ENCODE results near the gene SIAE. TPM values are rescaled to one million over a fixed set of nuclear protein-coding genes. Genes with fewer than 3 reads are reported as not detected.

SIAE gene
- total RNA-seq, 6 donors from 2014 or later, result 21.6 to 42.7 (median 29.3) TPM

GRCh38 chr11:124656774-124657630 is 16.5 kb downstream of the SIAE start:
- DNase-seq, result peak in 1 of 2 donors; percentile 37

GRCh38 chr11:124648610-124649009 is 24.9 kb downstream of the SIAE start:
- H3K27me3 ChIP-seq, result no peaks in the 10 kb centered on the region
- H3K36me3 ChIP-seq, result peaks cover 0 to 5% (median 0%) of the 10 kb centered on the region in 4 donors
- TF ChIP-seq POLR2AphosphoS5 (IDR thresholded peaks at IDR 0.05) (no peak), POLR2A (IDR thresholded peaks at IDR 0.05) (no peak), EP300 (IDR thresholded peaks at IDR 0.05) (no peak), CTCF (IDR thresholded peaks at IDR 0.05) (no peak)
- H3K27ac ChIP-seq, result no peak overlapping the region
- DNase-seq, result no peak
- WGBS, 2 donors, result 71 to 73% methylated on average over 6 of the region's 6 CpGs
- no peak for ATAC-seq (ENCODE audit: low FRiP score in 2 of 2)
- H3K9me3 ChIP-seq, result no peaks in the 10 kb centered on the region
- peaks cover 0 to 10% (median 5%) of the 10 kb centered on the region in 4 donors for H3K4me1 ChIP-seq
- H3K4me3 ChIP-seq, result no peak overlapping the region

More at GRCh38 chr11:124656774-124657630, 16.5 kb downstream of the SIAE start:
- Histone ChIP-seq H3K36me3 (peaks cover 0 to 4% (median 2%) of the 10 kb centered on the region in 4 donors), H3K9me3 (no peaks in the 10 kb centered on the region), H3K27me3 (no peaks in the 10 kb centered on the region), H3K4me3 (no peak overlapping the region), H3K4me1 (no peaks in the 10 kb centered on the region), H3K27ac (no peak overlapping the region)
- WGBS, 2 donors, result 75 to 79% methylated on average over 16 of the region's 16 CpGs
- no peak for TF ChIP-seq EP300 (IDR thresholded peaks at IDR 0.05)
- TF ChIP-seq POLR2AphosphoS5 (IDR thresholded peaks at IDR 0.05), result no peak
- no peak for TF ChIP-seq CTCF (IDR thresholded peaks at IDR 0.05)
- TF ChIP-seq POLR2A (IDR thresholded peaks at IDR 0.05), result no peak
- ATAC-seq (ENCODE audit: low FRiP score in 2 of 2), result no peak

- 83 to 89% methylated on average over 3 of the region's 3 CpGs for WGBS, 2 donors
- H3K27ac ChIP-seq, result no peak overlapping the region
- DNase-seq, result no peak
These were observed 27.4 kb downstream of the SIAE start for GRCh38 chr11:124646148-124646547.

GRCh38 chr11:124644426-124645280 is 28.9 kb downstream of the SIAE start:
- H3K4me1 ChIP-seq, result peaks cover 0 to 10% (median 5%) of the 10 kb centered on the region in 4 donors
- no peaks in the 10 kb centered on the region for H3K9me3 ChIP-seq
- H3K27ac ChIP-seq, result no peak overlapping the region
- peak overlapping the region in 2 of 4 donors; percentile 5 to 19 for H3K4me3 ChIP-seq
- peaks cover 0 to 9% (median 1%) of the 10 kb centered on the region in 4 donors for H3K36me3 ChIP-seq
- DNase-seq, result peak in 1 of 2 donors; percentile 62
- 21 to 24% methylated on average over 16 of the region's 16 CpGs for WGBS, 2 donors
- TF ChIP-seq POLR2AphosphoS5 (IDR thresholded peaks at IDR 0.05) (no peak), CTCF (IDR thresholded peaks at IDR 0.05) (peak; percentile 54 to 81 (median 76))
- ATAC-seq (ENCODE audit: low FRiP score in 2 of 2), result peak; percentile 92 to 94
- no peaks in the 10 kb centered on the region for H3K27me3 ChIP-seq

More at GRCh38 chr11:124646148-124646547, 27.4 kb downstream of the SIAE start:
- H3K27me3 ChIP-seq, result no peaks in the 10 kb centered on the region
- no peaks in the 10 kb centered on the region for H3K9me3 ChIP-seq
- no peak for ATAC-seq (ENCODE audit: low FRiP score in 2 of 2)
- no peak overlapping the region for H3K4me3 ChIP-seq
- H3K36me3 ChIP-seq, result peaks cover 0 to 5% (median 0%) of the 10 kb centered on the region in 4 donors
- TF ChIP-seq POLR2A (IDR thresholded peaks at IDR 0.05) (no peak), CTCF (IDR thresholded peaks at IDR 0.05) (no peak)
- peaks cover 0 to 10% (median 5%) of the 10 kb centered on the region in 4 donors for H3K4me1 ChIP-seq
